PC-3 (cell line): ENCODE data around the gene RNU5D-1. TPM values are rescaled to one million over a fixed set of nuclear protein-coding genes. Genes with fewer than 3 reads are reported as not detected.
A peak's percentile ranks its signal among the peaks of the same experiment; 100 is the strongest.

Source experiments
- ATAC-seq: fragments of 200-7000 bp; cut with Tn5 transposase; 2 replicates; pipeline ENCODE4 v1.9.1; 2020; ENCODE audit warnings: mild to moderate bottlenecking, moderate library complexity
- BruUV-seq: library from RNA; stranded (reverse); fragments of 400-500 nt; replicated peaks from 2 replicates; lab custom pipeline; 2021; lab: Mats Ljungman, UMichigan
- CTCF ChIA-PET: fragments of 300-600 bp; sonication (Branson Sonifier 250); formaldehyde crosslinking; loops from one replicate; lab custom pipeline; 2022; ENCODE audit warnings: antibody characterized with exemption; lab: Charles Lee
- POLR2A ChIA-PET: fragments of 300-600 bp; sonication (Branson Sonifier 250); formaldehyde crosslinking; loops from one replicate; lab custom pipeline; 2022; ENCODE audit warnings: antibody characterized with exemption; ENCODE audit not compliant: unreplicated experiment; lab: Charles Lee
- DNase-seq: peaks from one replicate; pipeline ENCODE4 v3.0.0-alpha.2; 2015
- H2AFZ ChIP-seq: fragments of 300-600 bp; sonication (generic); 2 replicates; pipeline ENCODE4 v1.6.0; 2016; ENCODE audit warnings: antibody characterized with exemption, low read length
- H3F3A ChIP-seq: fragments of 300-600 bp; sonication (generic); one replicate; pipeline ENCODE4 v1.6.0; 2017; ENCODE audit warnings: antibody characterized with exemption, low read length, control low read depth, mild to moderate bottlenecking; ENCODE audit not compliant: unreplicated experiment
- H3K27ac ChIP-seq: fragments of 300-600 bp; sonication (generic); 2 replicates; pipeline ENCODE4 v1.5.1; 2016; ENCODE audit warnings: mild to moderate bottlenecking, low read length
- H3K27me3 ChIP-seq: fragments of 300-600 bp; sonication (generic); 2 replicates; pipeline ENCODE4 v1.6.1; 2016; ENCODE audit warnings: low read length, mixed read lengths
- H3K36me3 ChIP-seq: fragments of 300-600 bp; sonication (generic); 2 replicates; pipeline ENCODE4 v1.6.1; 2016; ENCODE audit warnings: low read depth, mixed run types, low read length, mixed read lengths
- H3K4me1 ChIP-seq: fragments of 300-600 bp; sonication (generic); 2 replicates; pipeline ENCODE4 v1.5.1; 2016; ENCODE audit warnings: low read length; ENCODE audit not compliant: insufficient read depth
- H3K4me2 ChIP-seq: fragments of 300-600 bp; sonication (generic); 2 replicates; pipeline ENCODE4 v1.6.0; 2016; ENCODE audit warnings: low read length
- H3K4me3 ChIP-seq: fragments of 300-600 bp; sonication (generic); 2 replicates; pipeline ENCODE4 v1.5.1; 2016; ENCODE audit warnings: mild to moderate bottlenecking, low read length, mixed read lengths
- H3K79me2 ChIP-seq: fragments of 300-600 bp; sonication (generic); 2 replicates; pipeline ENCODE4 v1.6.1; 2017; ENCODE audit warnings: low read length, mixed read lengths
- H3K9ac ChIP-seq: fragments of 300-600 bp; sonication (generic); 2 replicates; pipeline ENCODE4 v1.6.0; 2016; ENCODE audit warnings: mild to moderate bottlenecking, low read length
- H3K9me2 ChIP-seq: fragments of 300-600 bp; sonication (generic); replicated peaks from 2 replicates; pipeline ENCODE4 v1.6.1; 2016; ENCODE audit warnings: mixed run types, low read length, mixed read lengths
- H3K9me3 ChIP-seq: fragments of 300-600 bp; sonication (generic); 2 replicates; pipeline ENCODE4 v1.6.1; 2016; ENCODE audit warnings: low read length, mixed read lengths
- H4K20me1 ChIP-seq: fragments of 300-600 bp; sonication (generic); 2 replicates; pipeline ENCODE4 v1.6.1; 2016; ENCODE audit warnings: low read length, mixed read lengths
- CTCF ChIP-seq: fragments of 300-600 bp; sonication (generic); conservative IDR thresholded peaks from 2 replicates; pipeline ENCODE4 v1.5.1; 2017; ENCODE audit warnings: antibody characterized with exemption, low read depth, mild to moderate bottlenecking, low read length
- EZH2 ChIP-seq: fragments of 300-600 bp; sonication (generic); IDR thresholded peaks from one replicate; pipeline ENCODE4 v1.6.1; 2017; ENCODE audit warnings: antibody characterized with exemption, mild to moderate bottlenecking, low read length; ENCODE audit not compliant: unreplicated experiment
- EZH2phosphoT487 ChIP-seq: fragments of 300-600 bp; sonication (generic); IDR thresholded peaks from 2 replicates; pipeline ENCODE4 v1.6.1; 2018; ENCODE audit warnings: mild to moderate bottlenecking, antibody characterized with exemption, low read length, borderline replicate concordance
- intact Hi-C: fragments of 100-400 bp; cut with micrococcal nuclease; formaldehyde crosslinking; loops from 2 replicates; pipeline ENCODE4 v1.9.0; 2023
- total RNA-seq: library from RNA; depleted of rRNA; stranded (reverse); fragments of >200 nt; gene quantifications from 2 replicates; pipeline ENCODE4 v1.2.3, GENCODE V29; 2014

Gene RNU5D-1
- total RNA-seq, 1 experiment from 2014 or later = not detected

DNA sequence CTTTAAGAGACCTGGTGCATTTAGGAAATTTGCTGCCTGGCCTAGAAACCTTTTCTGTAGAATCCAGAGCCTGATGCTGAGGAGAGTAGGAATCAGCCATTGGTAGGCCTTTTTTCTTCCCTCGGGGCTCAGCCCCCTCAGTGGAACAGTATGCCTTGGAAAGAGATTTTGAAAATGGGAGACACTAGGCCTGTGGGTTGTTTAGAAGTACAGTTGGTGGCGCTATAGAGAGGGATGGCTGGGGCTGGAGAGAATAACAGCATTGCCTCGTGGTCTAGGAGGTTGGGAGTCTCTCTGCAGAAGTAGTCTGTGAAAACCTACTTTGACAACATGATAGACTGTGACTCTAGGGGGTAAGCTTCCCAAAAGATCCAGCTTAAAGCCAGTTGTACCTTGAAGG, 16.9 kb upstream of the RNU5D-1 start:
- no peak for TF ChIP-seq EZH2phosphoT487
- peak; percentile 20; the same call in 1 of the 2 replicates for TF ChIP-seq CTCF
- no peaks in the 10 kb centered on the region for H3K27me3 ChIP-seq
- H3K79me2 ChIP-seq = peaks cover 34% of the 10 kb centered on the region
- ChIA-PET CTCF (no interaction called here), POLR2A (no interaction called here)
- H3K9me3 ChIP-seq = no peaks in the 10 kb centered on the region
- no peak overlapping the region for H3K27ac ChIP-seq
- no peak overlapping the region for H3K9ac ChIP-seq
- ATAC-seq = no peak
- no peak for DNase-seq
- no peaks in the 10 kb centered on the region for H3K9me2 ChIP-seq
- no peak overlapping the region for H2AFZ ChIP-seq
- no peaks in the 10 kb centered on the region; the same call in 1 of the 2 replicates for H4K20me1 ChIP-seq
- peaks cover 41% of the 10 kb centered on the region for H3K36me3 ChIP-seq
- peaks cover 1% of the 10 kb centered on the region for H3K4me1 ChIP-seq
- intact Hi-C loops = no loop called here
- no peak overlapping the region for H3K4me3 ChIP-seq
- H3K4me2 ChIP-seq = no peak overlapping the region
- H3F3A ChIP-seq = no peaks in the 10 kb centered on the region
- BruUV-seq = no TSS peak

GRCh38 chr1:44743211-44743610, 12.2 kb upstream of the RNU5D-1 start:
- no peaks in the 10 kb centered on the region for H3F3A ChIP-seq
- no peak for ATAC-seq
- no peaks in the 10 kb centered on the region for H3K27me3 ChIP-seq
- POLR2A ChIA-PET = no interaction called here
- H3K9me3 ChIP-seq = no peaks in the 10 kb centered on the region
- peaks cover 27% of the 10 kb centered on the region for H3K36me3 ChIP-seq
- CTCF ChIA-PET = interaction anchor here (0.6 kb wide), 1 partner anchor 40 kb away, joined by 8 read pairs; no protein-coding TSS in a partner anchor
- no peak for TF ChIP-seq EZH2phosphoT487
- no peak for TF ChIP-seq EZH2
- no peak for TF ChIP-seq CTCF
- H2AFZ ChIP-seq = no peak overlapping the region
- intact Hi-C loops = no loop called here
- peaks cover 20% of the 10 kb centered on the region for H3K4me1 ChIP-seq
- no peaks in the 10 kb centered on the region; the same call in 1 of the 2 replicates for H4K20me1 ChIP-seq
- DNase-seq = peak; percentile 18
- H3K4me3 ChIP-seq = no peak overlapping the region
- H3K27ac ChIP-seq = no peak overlapping the region
- BruUV-seq = no TSS peak
- H3K9ac ChIP-seq = no peak overlapping the region
- H3K4me2 ChIP-seq = peak overlapping the region; percentile 35; the same call in 1 of the 2 replicates
- H3K79me2 ChIP-seq = peaks cover 64% of the 10 kb centered on the region
- no peaks in the 10 kb centered on the region for H3K9me2 ChIP-seq

GRCh38 chr1:44740179-44740617, 9.2 kb upstream of the RNU5D-1 start:
- Histone ChIP-seq H3K9me3 (no peaks in the 10 kb centered on the region), H3K27me3 (no peaks in the 10 kb centered on the region), H3K9ac (peak overlapping the region; percentile 84), H3K4me1 (peaks cover 20% of the 10 kb centered on the region), H3K4me3 (peak overlapping the region; percentile 93), H3K9me2 (no peaks in the 10 kb centered on the region), H2AFZ (peak overlapping the region; percentile 92), H3F3A (no peaks in the 10 kb centered on the region), H3K36me3 (peaks cover 6% of the 10 kb centered on the region; the same call in 1 of the 2 replicates), H3K4me2 (peak overlapping the region; percentile 97), H3K27ac (peak overlapping the region; percentile 41; the same call in 1 of the 2 replicates), H4K20me1 (no peaks in the 10 kb centered on the region), H3K79me2 (peaks cover 50% of the 10 kb centered on the region)
- DNase-seq (peak; percentile 9), ATAC-seq (peak; percentile 48)
- POLR2A ChIA-PET = interaction anchor here (0.5 kb wide), 1 partner anchor 11 kb away, joined by 8 read pairs; no protein-coding TSS in a partner anchor
- TF ChIP-seq CTCF = no peak
- BruUV-seq = TSS peak; percentile 88
- CTCF ChIA-PET = no interaction called here
- intact Hi-C loops = no loop called here
